ENCODE measurements around the gene LCN6.
A peak's percentile ranks its signal among the peaks of the same experiment; 100 is the strongest.
"Not testable (repeated sequence)": the region's sequence is repeated elsewhere in the genome, so short reads cannot be mapped to it uniquely, and the experiment has no call there.

The LCN6 gene

DNA sequence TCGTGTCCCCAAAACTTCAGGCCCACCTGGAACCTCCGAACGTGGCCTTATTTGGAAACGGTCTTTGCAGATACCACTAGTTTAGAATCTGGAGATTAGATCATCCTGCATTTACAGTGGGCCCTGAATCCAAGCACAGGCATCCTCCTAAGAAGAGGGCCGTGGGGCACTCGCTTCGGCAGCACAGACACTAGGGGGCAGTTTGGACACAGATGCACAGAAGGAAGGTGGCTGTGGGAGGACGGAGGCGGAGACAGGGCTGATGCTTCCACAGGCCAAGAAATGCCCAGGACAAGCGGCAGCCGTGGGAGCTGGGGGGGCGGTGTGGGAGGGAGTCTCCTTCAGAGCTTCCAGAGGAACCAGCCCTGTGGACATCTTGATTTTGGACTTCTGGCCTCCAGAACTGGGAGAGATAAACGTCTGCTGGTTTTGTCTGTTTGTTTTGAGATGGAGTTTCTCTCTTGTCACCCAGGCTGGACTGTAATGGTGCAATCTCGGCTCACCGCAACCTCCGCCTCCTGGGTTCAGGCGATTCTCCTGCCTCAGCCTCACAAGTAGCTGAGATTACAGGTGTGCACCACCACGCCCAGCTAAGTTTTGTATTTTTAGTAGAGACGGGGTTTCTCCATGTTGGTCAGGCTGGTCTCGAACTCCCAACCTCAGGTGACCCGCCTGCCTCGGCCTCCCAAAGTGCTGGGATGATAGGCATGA, 12.7 kb upstream of the LCN6 start:
- FAIRE-seq; DNase-seq (ENCODE audit: insufficient read length, low spot score): not testable (repeated sequence)
- peak; percentile 66 for TF ChIP-seq CTCF (IDR thresholded peaks at IDR 0.05; ENCODE audit: insufficient read depth, missing control alignments)

DNA sequence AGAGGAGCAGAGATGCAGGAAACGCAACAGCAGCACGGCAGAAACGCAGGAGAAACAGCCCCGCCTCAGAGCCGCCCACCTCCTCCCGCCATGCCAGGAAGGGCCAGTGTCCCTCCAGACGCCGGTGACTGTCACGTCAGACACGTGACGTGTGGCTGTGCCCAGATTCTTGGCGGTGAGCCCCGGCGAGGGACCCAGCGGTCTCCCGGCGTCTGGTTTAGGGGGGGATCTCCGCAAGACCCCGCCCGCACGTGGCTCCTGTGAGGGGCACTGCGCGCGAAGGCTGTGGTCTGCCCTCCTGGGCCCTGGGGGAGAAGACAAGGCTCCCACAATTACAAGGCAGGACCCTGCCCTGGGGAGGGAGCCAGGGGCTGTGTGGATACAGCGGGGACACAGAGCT, 12.1 kb upstream of the LCN6 start:
- no peak for TF ChIP-seq CTCF (IDR thresholded peaks at IDR 0.05; ENCODE audit: insufficient read depth, missing control alignments)
- no peak for FAIRE-seq
- no peak for DNase-seq (ENCODE audit: insufficient read length, low spot score)

DNA sequence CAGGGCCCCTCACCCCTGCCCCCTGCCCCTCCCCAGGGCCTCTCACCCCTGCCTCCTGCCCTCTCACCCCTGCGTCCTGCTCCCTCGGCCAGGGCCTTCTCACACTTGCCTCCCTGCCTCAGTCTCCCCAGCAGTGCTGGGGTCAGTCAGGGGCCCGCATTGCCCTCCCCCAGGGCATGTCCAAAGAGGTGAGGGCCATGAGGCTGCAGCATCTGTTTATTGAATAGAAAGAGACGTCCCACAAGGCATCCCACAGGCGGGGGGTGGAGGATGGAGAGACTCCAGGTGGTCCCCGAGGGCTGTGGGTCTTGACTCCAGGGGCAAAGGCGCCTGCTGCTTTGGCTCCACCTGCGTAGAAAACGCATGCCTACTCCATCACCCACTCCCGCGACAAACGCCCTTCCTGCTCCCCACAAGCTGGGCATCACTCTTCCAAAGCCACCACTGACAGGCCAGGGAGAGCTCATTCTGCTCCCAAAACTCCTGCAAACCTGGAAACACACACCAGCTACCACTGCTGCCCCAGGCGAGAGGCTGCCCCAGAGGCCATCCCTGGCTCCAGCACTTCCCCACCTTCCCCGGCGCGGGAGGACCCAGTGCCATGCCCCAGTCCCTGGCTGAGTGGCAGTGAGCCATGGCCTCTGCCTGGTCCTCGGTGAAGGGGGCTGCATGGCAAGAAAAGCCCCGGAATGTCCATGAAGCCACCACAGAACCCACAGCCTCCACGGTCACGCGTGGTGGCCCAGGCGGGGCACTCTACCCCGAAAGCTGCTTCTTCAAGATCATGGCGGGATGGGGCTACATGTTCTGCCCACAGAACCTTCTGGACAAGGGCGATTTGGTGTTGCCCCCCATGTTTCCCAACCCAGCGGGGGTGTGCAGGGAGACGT, 11.4 kb upstream of the LCN6 start:
- no peak for DNase-seq (ENCODE audit: insufficient read length, low spot score)

GRCh38 chr9:136759001-136759400, 10.7 kb upstream of the LCN6 start:
- no peak for DNase-seq (ENCODE audit: insufficient read length, low spot score)
- no peak for FAIRE-seq
- TF ChIP-seq CTCF (IDR thresholded peaks at IDR 0.05; ENCODE audit: insufficient read depth, missing control alignments): no peak

More for the DNA sequence above, 11.4 kb upstream of the LCN6 start:
- TF ChIP-seq CTCF (IDR thresholded peaks at IDR 0.05; ENCODE audit: insufficient read depth, missing control alignments): no peak
- no peak for FAIRE-seq

DNA sequence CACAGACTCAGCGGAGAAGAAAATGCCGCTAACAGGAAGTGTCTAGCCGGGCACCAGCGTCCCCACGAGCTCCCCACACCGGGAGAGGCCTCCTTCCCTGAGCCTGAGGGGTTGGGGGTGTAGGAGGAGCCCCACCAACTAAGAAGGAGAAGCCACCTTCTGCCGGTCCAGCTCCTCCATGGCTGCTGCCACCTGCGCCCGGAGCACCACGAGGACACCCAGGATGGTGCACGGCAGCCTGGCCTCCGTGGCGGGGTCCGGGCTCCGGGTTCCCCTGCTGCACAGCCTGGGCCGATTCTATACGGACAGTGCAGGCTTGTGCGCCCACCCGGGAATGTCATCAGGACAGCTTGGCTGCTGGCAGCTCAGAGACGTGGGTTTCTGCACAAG, 9.4 kb upstream of the LCN6 start:
- TF ChIP-seq CTCF (IDR thresholded peaks at IDR 0.05; ENCODE audit: insufficient read depth, missing control alignments): no peak
- no peak for FAIRE-seq
- DNase-seq (ENCODE audit: insufficient read length, low spot score): no peak

DNA sequence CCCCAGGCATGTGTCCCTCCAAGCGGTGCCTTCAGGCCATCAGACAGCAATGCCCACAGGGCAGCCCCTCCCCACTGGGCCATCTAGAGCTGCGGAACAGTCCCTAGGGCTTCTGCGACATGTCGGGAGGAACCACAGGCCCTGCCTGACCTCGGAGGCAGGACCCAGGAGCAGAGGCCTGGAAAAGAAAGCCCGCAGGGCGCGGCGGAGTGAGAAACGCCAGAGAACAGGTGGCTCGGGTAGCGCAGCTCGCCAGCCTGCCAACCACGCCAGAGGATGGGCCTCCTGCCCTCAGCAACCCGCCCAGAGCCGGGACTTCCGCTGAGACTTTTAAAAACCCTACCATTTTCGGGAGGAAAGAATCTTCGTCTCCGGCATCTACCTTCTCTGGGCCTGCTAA, 9.0 kb upstream of the LCN6 start:
- TF ChIP-seq CTCF (IDR thresholded peaks at IDR 0.05; ENCODE audit: insufficient read depth, missing control alignments): no peak
- no peak for DNase-seq (ENCODE audit: insufficient read length, low spot score)
- FAIRE-seq: no peak

DNA sequence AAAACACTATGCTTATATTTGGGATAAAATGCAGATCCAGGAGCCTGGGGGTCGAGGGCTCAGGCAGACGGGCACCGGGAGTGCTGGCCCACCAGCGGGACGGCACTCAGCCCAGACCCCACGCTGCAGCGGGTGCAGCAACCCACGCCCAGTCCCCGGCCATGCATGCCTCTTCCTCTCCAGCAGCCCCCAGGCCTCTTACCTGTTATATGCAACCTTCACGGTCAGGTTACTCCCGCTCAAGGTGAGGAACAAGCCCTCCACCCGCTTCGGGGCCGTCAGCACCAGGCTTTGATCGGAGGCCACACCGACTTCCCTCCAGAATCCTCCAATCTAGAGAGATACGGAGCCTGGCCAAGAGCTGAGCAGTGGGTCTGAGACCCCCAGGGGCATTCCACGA, 8.5 kb upstream of the LCN6 start:
- DNase-seq (ENCODE audit: insufficient read length, low spot score): no peak
- FAIRE-seq: no peak
- TF ChIP-seq CTCF (IDR thresholded peaks at IDR 0.05; ENCODE audit: insufficient read depth, missing control alignments): no peak

All from D721Med (cell line).